Uterus (tissue), 4 donors: ENCODE results near the gene DDA1. TPM values are rescaled to one million over a fixed set of nuclear protein-coding genes. Genes with fewer than 3 reads are reported as not detected.
A peak's percentile ranks its signal among the peaks of the same experiment; 100 is the strongest.

Experiments used
- DNase-seq, 2 donors: peaks; one replicate each; pipeline ENCODE4 v3.0.0-alpha.2; 2019 to 2020
- H3K27ac ChIP-seq, 2 donors: fragments of 200-600 bp; sonication (generic); 1 replicate in 1 of 2; 2 replicates in 1 of 2; pipeline ENCODE4 v1.5.1; 2016 to 2018
- H3K27me3 ChIP-seq, 2 donors: fragments of 200-600 bp; sonication (generic); one replicate each; pipeline ENCODE4 v1.5.1; 2018 to 2019; ENCODE audit warnings: control low read depth in 1 of 2
- H3K36me3 ChIP-seq, 2 donors: fragments of 200-600 bp; sonication (generic); one replicate each; pipeline ENCODE4 v1.5.1; 2019; ENCODE audit warnings: control low read depth in 1 of 2
- H3K4me1 ChIP-seq, 2 donors: fragments of 200-600 bp; sonication (generic); one replicate each; pipeline ENCODE4 v1.5.1; 2018 to 2019; ENCODE audit warnings: control low read depth in 1 of 2
- H3K4me3 ChIP-seq, 2 donors: fragments of 200-600 bp; sonication (generic); 1 replicate in 1 of 2; 2 replicates in 1 of 2; pipeline ENCODE4 v1.5.1; 2018 to 2019; ENCODE audit warnings: mild to moderate bottlenecking in 1 of 2
- H3K9me3 ChIP-seq, 2 donors: fragments of 200-600 bp; sonication (generic); one replicate each; pipeline ENCODE4 v1.5.1; 2019; ENCODE audit warnings: control low read depth in 1 of 2
- POLR2A ChIP-seq, 2 donors: fragments of 450-650 bp; IDR thresholded peaks; one replicate each; pipeline ENCODE4 v1.6.1; 2016; ENCODE audit warnings: antibody characterized with exemption in 2 of 2, mild to moderate bottlenecking in 1 of 2, moderate library complexity in 1 of 2
- intact Hi-C: fragments of 100-400 bp; cut with DNase I; formaldehyde crosslinking; loops from one replicate; pipeline ENCODE4 v1.15.1; 2023; ENCODE audit warnings: low total_unique reads
- total RNA-seq, 4 donors: library from RNA; depleted of rRNA in 3 of 4; stranded (reverse); fragments of >200 nt in 3 of 4; gene quantifications; one replicate each; pipeline versions ENCODE4 v1.1.0 to v1.2.4, GENCODE V29; 2014 to 2023
- TF ChIP-seq, protein P1 (sequence below), 4 experiments: fragments of 200-600 bp in 2 of 4; fragments of 450-650 bp in 2 of 4; sonication (generic) in 2 of 4; IDR thresholded peaks; one replicate each; pipeline ENCODE4 v1.5.1; 2016 to 2019; ENCODE audit warnings: antibody characterized with exemption in 4 of 4, mild to moderate bottlenecking in 2 of 4, moderate library complexity in 1 of 4
- donor health status: DM: yes; HTN: yes; CAD: no.

Gene DDA1
- total RNA-seq, 4 donors from 2014 or later = 2.8 to 22.2 (median 8.9) TPM

- Histone ChIP-seq H3K9me3 (no peaks in the 10 kb centered on the region), H3K27me3 (no peaks in the 10 kb centered on the region), H3K36me3 (no peaks in the 10 kb centered on the region), H3K4me3 (peak overlapping the region; percentile 63 to 81), H3K27ac (peak overlapping the region; percentile 72 to 88), H3K4me1 (peaks cover 0 to 20% of the 10 kb centered on the region in 2 donors)
- no peak for TF ChIP-seq POLR2A (IDR thresholded peaks at IDR 0.05)
- TF ChIP-seq, protein P1, sequence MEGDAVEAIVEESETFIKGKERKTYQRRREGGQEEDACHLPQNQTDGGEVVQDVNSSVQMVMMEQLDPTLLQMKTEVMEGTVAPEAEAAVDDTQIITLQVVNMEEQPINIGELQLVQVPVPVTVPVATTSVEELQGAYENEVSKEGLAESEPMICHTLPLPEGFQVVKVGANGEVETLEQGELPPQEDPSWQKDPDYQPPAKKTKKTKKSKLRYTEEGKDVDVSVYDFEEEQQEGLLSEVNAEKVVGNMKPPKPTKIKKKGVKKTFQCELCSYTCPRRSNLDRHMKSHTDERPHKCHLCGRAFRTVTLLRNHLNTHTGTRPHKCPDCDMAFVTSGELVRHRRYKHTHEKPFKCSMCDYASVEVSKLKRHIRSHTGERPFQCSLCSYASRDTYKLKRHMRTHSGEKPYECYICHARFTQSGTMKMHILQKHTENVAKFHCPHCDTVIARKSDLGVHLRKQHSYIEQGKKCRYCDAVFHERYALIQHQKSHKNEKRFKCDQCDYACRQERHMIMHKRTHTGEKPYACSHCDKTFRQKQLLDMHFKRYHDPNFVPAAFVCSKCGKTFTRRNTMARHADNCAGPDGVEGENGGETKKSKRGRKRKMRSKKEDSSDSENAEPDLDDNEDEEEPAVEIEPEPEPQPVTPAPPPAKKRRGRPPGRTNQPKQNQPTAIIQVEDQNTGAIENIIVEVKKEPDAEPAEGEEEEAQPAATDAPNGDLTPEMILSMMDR (IDR thresholded peaks at IDR 0.05) = no peak
- intact Hi-C loops = no loop called here
- peak; percentile 42 to 51 for DNase-seq
These were observed 6.8 kb upstream of the DDA1 start for GRCh38 chr19:17302391-17303166.

DNA sequence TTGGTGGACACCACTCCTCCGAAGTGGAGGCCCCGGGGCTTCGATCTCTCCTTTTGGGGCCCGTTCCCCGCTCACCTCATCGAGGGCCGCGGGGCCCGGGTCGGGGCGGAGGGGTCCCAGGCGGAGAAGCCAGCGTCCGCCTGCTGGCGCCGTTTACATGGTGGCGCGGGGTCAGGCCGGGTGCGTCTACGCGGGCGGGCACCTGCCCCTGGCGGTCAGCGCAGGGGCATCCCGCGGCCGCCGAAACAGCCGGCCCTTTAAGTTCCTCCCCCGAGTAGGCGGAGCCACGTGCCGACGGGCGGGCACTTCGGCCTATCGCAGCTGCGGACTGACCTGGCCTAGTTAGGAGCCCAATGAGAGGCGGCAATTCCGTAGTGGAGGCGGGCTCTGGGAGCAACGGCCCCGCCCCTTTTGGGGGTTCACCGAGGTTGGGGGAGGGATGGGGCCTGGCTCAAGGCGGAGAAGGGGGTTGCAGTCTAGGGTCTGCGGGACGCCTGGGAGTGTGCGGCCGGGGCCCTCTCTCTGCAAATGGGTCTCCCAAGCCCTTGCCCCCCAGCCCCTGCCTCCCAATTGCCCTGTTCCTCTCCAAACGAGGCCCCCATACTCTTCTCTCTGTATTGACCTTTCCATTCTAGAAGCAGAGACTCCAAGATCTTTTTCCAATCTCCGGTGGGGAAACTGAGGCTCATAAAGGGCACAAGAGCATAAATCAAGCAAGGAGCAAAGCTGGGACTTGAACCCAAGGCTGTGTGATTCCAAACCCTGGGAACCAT is 6.0 kb upstream of the DDA1 start, which contains the start of gene ABHD8:
ABHD8 (minus strand) TSS at position 259 of the 773 bp plus-strand sequence. CDS start 1,809 bp downstream, outside the sequence.
- H3K9me3 ChIP-seq = no peaks in the 10 kb centered on the region
- peak; percentile 96 to 98 for DNase-seq
- peak within 1 kb of the TSS; percentile 63 to 81 for H3K4me3 ChIP-seq
- intact Hi-C loops = no loop called here
- no peaks in the 10 kb centered on the region for H3K27me3 ChIP-seq
- peaks cover 0 to 20% of the 10 kb centered on the region in 2 donors for H3K4me1 ChIP-seq
- peak; percentile 67 to 70 for TF ChIP-seq POLR2A (IDR thresholded peaks at IDR 0.05)
- TF ChIP-seq, protein P1 (IDR thresholded peaks at IDR 0.05) = peak; percentile 33 to 89 (median 79)
- H3K27ac ChIP-seq = peak within 1 kb of the TSS; percentile 72 to 88
- no peaks in the 10 kb centered on the region for H3K36me3 ChIP-seq

DNA sequence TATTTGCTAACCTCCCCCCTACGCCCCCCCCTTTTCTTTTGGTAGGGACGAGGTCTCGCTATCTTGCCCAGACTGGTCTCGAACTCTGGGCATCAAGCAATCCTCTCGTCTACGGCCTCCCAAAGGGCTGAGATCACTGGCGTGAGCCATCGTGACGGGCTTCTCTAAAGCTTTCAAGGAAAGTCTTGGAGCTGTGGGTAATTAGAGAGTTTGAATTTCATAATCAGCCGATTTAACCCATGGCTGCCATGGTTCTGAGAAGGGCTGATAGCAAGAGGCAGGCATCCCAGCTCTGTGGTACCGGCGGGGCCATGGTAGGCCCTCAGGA is 5.5 kb upstream of the DDA1 start:
- peak overlapping the region; percentile 57 to 88 for H3K27ac ChIP-seq
- intact Hi-C loops = no loop called here
- H3K9me3 ChIP-seq = no peaks in the 10 kb centered on the region
- no peaks in the 10 kb centered on the region for H3K27me3 ChIP-seq
- peak in 1 of 2 donors; percentile 26 for DNase-seq
- H3K4me3 ChIP-seq = no peak overlapping the region
- no peaks in the 10 kb centered on the region for H3K36me3 ChIP-seq
- TF ChIP-seq, protein P1 (IDR thresholded peaks at IDR 0.05) = no peak
- no peak for TF ChIP-seq POLR2A (IDR thresholded peaks at IDR 0.05)
- H3K4me1 ChIP-seq = peaks cover 0 to 20% of the 10 kb centered on the region in 2 donors

DNA sequence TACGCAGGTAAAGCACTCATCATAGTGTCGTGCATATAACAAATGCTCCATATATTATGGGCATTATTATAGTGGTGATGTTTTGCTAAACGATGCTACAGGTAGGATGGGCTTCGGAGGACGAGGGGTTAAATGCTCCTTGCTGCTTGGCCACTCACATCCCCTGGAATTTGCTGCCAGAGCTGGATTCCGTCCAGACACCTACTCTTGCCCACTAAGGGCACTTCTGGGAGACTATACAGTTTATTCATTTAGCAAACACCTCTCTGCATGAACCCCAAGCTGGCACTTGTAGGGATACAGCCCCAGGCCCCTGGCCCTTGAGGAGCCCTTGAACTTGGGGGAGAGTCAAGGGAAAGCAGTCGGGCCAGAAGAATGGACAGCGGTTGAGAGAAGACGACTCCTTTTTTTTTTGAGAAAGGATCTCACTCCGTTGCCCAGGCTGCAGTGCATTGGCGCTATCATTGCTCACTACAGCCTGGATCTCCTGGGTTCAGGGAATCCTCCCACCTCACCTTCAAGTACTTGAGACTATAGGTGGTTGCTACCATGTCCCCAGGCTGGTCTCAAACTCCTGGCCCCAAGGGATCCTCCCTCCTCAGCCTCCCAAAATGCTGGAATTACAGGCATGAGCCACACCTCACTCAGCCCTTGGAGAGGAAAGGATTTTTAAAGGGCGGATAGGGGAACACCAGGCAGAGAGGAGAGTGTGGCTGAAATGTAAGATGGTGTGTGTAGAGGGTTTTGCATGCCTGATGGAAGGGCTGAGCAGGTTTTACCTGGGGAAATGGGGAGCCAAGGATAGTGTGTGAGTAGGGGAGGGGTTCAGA is 4.8 kb upstream of the DDA1 start:
- H3K27me3 ChIP-seq = no peaks in the 10 kb centered on the region

More for the DNA sequence above, 4.8 kb upstream of the DDA1 start:
- no peaks in the 10 kb centered on the region for H3K36me3 ChIP-seq
- peak overlapping the region; percentile 88 to 89 for H3K27ac ChIP-seq
- intact Hi-C loops = no loop called here
- peak in 1 of 2 donors; percentile 29 for DNase-seq
- H3K4me1 ChIP-seq = peaks cover 0 to 20% of the 10 kb centered on the region in 2 donors
- no peak overlapping the region for H3K4me3 ChIP-seq
- H3K9me3 ChIP-seq = no peaks in the 10 kb centered on the region
- TF ChIP-seq, protein P1 (IDR thresholded peaks at IDR 0.05) = no peak
- TF ChIP-seq POLR2A (IDR thresholded peaks at IDR 0.05) = no peak
